Activated T-cell treated with anti-CD3 and anti-CD28 coated beads, Interleukin-2, amount 50 U/mL, for 4 hours (primary cell): ENCODE results near the gene FGFR1OP2. TPM values are rescaled to one million over a fixed set of nuclear protein-coding genes. Genes with fewer than 3 reads are reported as not detected.
A peak's percentile ranks its signal among the peaks of the same experiment; 100 is the strongest.

Experiments
- ATAC-seq, 2 donors: fragments of 200-7000 bp; cut with Tn5 transposase; one replicate each; pipeline ENCODE4 v1.10.0; 2021
- DNase-seq: peaks from one replicate; pipeline ENCODE4 v3.0.0-alpha.2; 2020
- H3K27me3 Mint-ChIP-seq: one replicate; pipeline ENCODE4 v1.8.0; 2021; ENCODE audit warnings: low read depth, mixed read lengths
- H3K36me3 Mint-ChIP-seq: one replicate; pipeline ENCODE4 v1.8.0; 2022; ENCODE audit warnings: mixed read lengths; ENCODE audit not compliant: insufficient read depth
- H3K4me1 Mint-ChIP-seq: one replicate; pipeline ENCODE4 v1.8.0; 2021; ENCODE audit warnings: low read depth, mixed read lengths
- H3K4me3 Mint-ChIP-seq: one replicate; pipeline ENCODE4 v1.8.0; 2021; ENCODE audit warnings: mild to moderate bottlenecking, moderate library complexity, mixed read lengths
- H3K9me3 Mint-ChIP-seq: one replicate; pipeline ENCODE4 v1.8.0; 2021; ENCODE audit warnings: mixed read lengths
- total RNA-seq, 3 donors: library from RNA; stranded (reverse); gene quantifications; one replicate each; pipeline ENCODE4 v1.2.1, GENCODE V29; 2021

Gene FGFR1OP2
- total RNA-seq, 3 donors from 2014 or later: 39.2 to 44.1 (median 43.1) TPM

GRCh38 chr12:27002141-27002540 lies 63.9 kb downstream of the FGFR1OP2 start:
- no peaks in the 10 kb centered on the region for H3K9me3 Mint-ChIP-seq
- H3K4me3 Mint-ChIP-seq: no peak overlapping the region
- no peaks in the 10 kb centered on the region for H3K27me3 Mint-ChIP-seq
- DNase-seq (no peak), ATAC-seq (no peak)
- H3K36me3 Mint-ChIP-seq: peaks cover 24% of the 10 kb centered on the region
- peaks cover 12% of the 10 kb centered on the region for H3K4me1 Mint-ChIP-seq

- Mint-ChIP-seq H3K4me3 (no peak overlapping the region), H3K4me1 (peaks cover 18% of the 10 kb centered on the region), H3K36me3 (peaks cover 15% of the 10 kb centered on the region), H3K9me3 (no peaks in the 10 kb centered on the region), H3K27me3 (no peaks in the 10 kb centered on the region)
- DNase-seq: no peak
- no peak for ATAC-seq
Observed at GRCh38 chr12:27003421-27004381, 65.4 kb downstream of the FGFR1OP2 start.

DNA sequence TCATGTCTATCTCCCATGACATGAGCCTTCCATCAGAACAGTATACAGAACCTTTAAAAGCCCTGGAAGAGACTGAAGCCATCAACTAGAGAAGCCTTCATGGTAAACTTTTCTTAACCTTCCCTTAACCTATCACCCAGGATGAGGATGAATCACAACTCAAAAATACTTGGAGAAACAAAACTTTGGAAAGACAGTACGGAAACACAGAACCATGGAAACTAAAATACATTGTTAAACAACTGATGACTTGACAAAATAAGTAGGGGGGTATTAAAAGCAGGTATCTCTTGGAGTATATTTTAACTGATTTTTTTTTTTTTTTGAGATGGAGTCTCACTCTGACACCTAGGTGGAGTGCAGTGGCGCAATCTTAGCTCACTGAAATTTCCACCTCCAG lies 67.2 kb downstream of the FGFR1OP2 start:
- no peak for DNase-seq
- peaks cover 24% of the 10 kb centered on the region for H3K4me1 Mint-ChIP-seq
- no peak overlapping the region for H3K4me3 Mint-ChIP-seq
- no peak for ATAC-seq
- H3K27me3 Mint-ChIP-seq: no peaks in the 10 kb centered on the region
- H3K36me3 Mint-ChIP-seq: peaks cover 10% of the 10 kb centered on the region
- H3K9me3 Mint-ChIP-seq: no peaks in the 10 kb centered on the region

DNA sequence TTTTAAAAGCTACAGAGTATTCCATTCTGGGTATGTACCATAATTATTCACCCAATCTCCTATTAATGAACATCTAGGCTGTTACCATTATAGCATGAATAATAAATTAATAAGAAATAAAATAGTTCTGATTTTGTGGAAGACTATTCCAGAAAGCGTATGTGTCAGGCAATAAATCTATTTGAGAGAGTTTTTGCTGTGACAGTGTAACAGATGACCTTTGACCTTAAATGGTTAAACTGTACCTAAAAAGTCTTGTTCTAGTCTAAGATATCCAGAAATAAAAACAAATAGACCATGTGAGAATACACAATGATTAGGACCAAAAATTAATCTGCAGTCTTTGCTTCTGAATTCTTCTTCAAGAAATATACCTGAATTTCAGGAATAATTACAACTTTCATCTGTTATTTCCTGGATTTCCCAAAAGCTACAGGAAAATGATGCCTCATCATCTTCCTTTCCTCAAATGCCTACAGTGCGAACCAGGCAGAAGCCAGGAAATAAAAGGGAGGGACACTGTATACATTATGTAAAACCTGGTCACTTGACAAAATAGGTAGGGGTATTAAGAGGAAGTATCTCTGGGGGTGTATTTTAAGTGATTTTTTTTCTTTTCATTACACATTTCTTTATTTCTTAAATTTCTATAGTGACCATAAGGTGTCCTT lies 68.7 kb downstream of the FGFR1OP2 start:
- H3K27me3 Mint-ChIP-seq: no peaks in the 10 kb centered on the region
- no peak for ATAC-seq
- no peaks in the 10 kb centered on the region for H3K9me3 Mint-ChIP-seq
- H3K4me3 Mint-ChIP-seq: no peak overlapping the region
- peaks cover 29% of the 10 kb centered on the region for H3K4me1 Mint-ChIP-seq
- peaks cover 12% of the 10 kb centered on the region for H3K36me3 Mint-ChIP-seq
- DNase-seq: no peak

DNA sequence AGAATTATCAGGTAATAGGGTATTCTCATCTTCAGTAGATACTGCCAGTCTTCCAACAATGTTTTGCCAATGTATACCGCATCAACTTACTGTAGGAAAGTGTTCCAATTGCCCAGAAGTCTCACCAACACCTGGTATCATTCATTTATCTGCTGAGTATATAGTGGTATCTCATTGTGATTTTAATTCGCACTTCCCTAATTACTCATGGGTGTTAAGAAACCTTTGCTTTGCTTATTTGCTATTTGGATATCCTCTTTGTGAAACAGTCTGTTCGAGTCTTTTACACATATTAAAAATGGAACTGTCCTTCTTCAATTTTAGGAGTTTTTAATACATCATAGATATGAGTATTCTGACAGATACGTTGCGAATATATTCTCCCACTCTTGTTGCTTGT lies 69.8 kb downstream of the FGFR1OP2 start:
- no peak overlapping the region for H3K4me3 Mint-ChIP-seq
- no peak for DNase-seq
- peaks cover 37% of the 10 kb centered on the region for H3K4me1 Mint-ChIP-seq
- no peaks in the 10 kb centered on the region for H3K9me3 Mint-ChIP-seq
- no peaks in the 10 kb centered on the region for H3K27me3 Mint-ChIP-seq
- ATAC-seq: no peak
- H3K36me3 Mint-ChIP-seq: peaks cover 12% of the 10 kb centered on the region

DNA sequence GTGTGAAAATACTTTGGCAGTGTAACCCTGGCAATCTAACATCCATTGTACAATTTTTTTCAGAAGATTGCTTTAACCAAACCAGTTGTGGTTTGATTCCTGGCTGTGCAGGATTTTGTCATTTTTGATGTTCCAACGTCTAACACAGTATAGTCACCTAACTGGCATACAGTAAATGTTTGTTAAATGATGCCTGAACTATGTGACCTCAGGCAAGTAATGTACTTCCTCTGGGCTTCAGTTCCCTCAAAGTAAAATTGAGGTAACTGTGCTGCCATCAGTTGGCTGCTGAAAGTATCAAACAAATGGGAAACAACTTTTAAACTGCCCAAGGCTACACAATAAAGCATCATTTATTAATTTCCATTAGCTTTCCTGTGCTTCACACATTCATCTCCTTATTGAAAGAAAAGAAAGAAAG lies 71.6 kb downstream of the FGFR1OP2 start:
- Mint-ChIP-seq H3K9me3 (no peaks in the 10 kb centered on the region), H3K4me3 (no peak overlapping the region), H3K27me3 (no peaks in the 10 kb centered on the region), H3K4me1 (peaks cover 45% of the 10 kb centered on the region), H3K36me3 (peaks cover 12% of the 10 kb centered on the region)
- no peak for ATAC-seq
- DNase-seq: no peak

GRCh38 chr12:27012239-27012981 lies 74.1 kb downstream of the FGFR1OP2 start:
- peak overlapping the region; percentile 59 for H3K4me3 Mint-ChIP-seq
- peaks cover 48% of the 10 kb centered on the region for H3K4me1 Mint-ChIP-seq
- ATAC-seq (no peak), DNase-seq (no peak)
- peaks cover 7% of the 10 kb centered on the region for H3K36me3 Mint-ChIP-seq
- no peaks in the 10 kb centered on the region for H3K27me3 Mint-ChIP-seq
- no peaks in the 10 kb centered on the region for H3K9me3 Mint-ChIP-seq

GRCh38 chr12:27012982-27013255 lies 74.6 kb downstream of the FGFR1OP2 start:
- ATAC-seq: no peak
- no peak for DNase-seq
- Mint-ChIP-seq H3K36me3 (peaks cover 7% of the 10 kb centered on the region), H3K27me3 (no peaks in the 10 kb centered on the region), H3K4me1 (peaks cover 48% of the 10 kb centered on the region), H3K9me3 (no peaks in the 10 kb centered on the region), H3K4me3 (peak overlapping the region; percentile 90)

GRCh38 chr12:27013611-27014084 lies 75.4 kb downstream of the FGFR1OP2 start:
- H3K9me3 Mint-ChIP-seq: no peaks in the 10 kb centered on the region
- no peak for DNase-seq
- no peaks in the 10 kb centered on the region for H3K27me3 Mint-ChIP-seq
- peaks cover 43% of the 10 kb centered on the region for H3K4me1 Mint-ChIP-seq
- H3K36me3 Mint-ChIP-seq: peaks cover 7% of the 10 kb centered on the region
- peak; percentile 7 to 14 for ATAC-seq
- peak overlapping the region; percentile 90 for H3K4me3 Mint-ChIP-seq

DNA sequence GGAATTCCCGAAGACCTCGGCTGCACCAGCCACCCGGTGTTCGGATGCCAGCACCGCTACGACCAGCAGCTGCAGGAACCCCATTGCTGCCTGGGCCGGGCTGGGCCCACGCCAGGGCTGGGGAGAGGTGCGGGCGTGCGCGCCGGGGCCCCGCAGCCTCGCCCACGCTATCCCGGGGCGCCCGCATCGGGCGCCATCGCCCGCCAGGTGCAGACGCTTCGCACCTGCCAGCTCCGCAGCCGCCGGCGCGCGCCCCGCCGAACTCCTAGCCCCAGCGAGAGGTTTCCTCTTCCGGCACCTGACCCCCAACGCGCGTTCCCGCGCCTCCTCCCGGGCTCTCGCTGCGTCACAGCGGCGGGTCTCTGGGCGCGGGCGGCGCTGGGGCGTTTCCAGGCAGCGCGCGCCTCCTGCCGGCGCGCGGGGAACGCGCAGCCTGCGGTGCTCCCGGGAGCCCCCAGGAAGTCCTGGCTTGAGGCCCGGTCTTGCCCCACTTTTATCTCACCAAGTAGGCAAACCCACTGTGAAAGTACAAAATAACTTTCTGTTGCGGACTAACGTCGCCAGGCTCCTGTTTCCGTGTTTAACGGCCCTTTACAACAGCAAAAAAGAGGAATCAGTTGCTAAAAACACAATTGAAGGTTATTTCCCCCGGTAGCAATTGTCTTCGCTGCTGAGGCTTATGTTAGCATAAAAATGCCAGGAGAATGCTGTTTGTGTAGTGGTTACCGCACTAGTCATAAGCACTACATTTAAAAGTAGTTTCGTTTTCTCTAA lies 76.0 kb downstream of the FGFR1OP2 start, which contains the start of gene TM7SF3:
Gene TM7SF3 (minus strand): TSS at position 300 of the 774 bp plus-strand sequence. CDS start 216 bp downstream, at position 84.
- Mint-ChIP-seq H3K4me1 (peaks cover 43% of the 10 kb centered on the region), H3K4me3 (peak within 1 kb of the TSS; percentile 90), H3K9me3 (no peaks in the 10 kb centered on the region), H3K36me3 (peaks cover 7% of the 10 kb centered on the region), H3K27me3 (no peaks in the 10 kb centered on the region)
- ATAC-seq (peak; percentile 90 to 92), DNase-seq (peak; percentile 93)

GRCh38 chr12:27014859-27015729 lies 76.8 kb downstream of the FGFR1OP2 start:
- no peak for DNase-seq
- no peaks in the 10 kb centered on the region for H3K27me3 Mint-ChIP-seq
- H3K4me1 Mint-ChIP-seq: peaks cover 41% of the 10 kb centered on the region
- H3K9me3 Mint-ChIP-seq: no peaks in the 10 kb centered on the region
- peaks cover 7% of the 10 kb centered on the region for H3K36me3 Mint-ChIP-seq
- peak overlapping the region; percentile 90 for H3K4me3 Mint-ChIP-seq
- no peak for ATAC-seq

GRCh38 chr12:27015730-27016076 lies 77.4 kb downstream of the FGFR1OP2 start:
- Mint-ChIP-seq H3K27me3 (no peaks in the 10 kb centered on the region), H3K36me3 (peaks cover 4% of the 10 kb centered on the region), H3K4me3 (no peak overlapping the region), H3K9me3 (no peaks in the 10 kb centered on the region), H3K4me1 (peaks cover 36% of the 10 kb centered on the region)
- ATAC-seq: no peak
- no peak for DNase-seq
